HG03175 (cell line): ENCODE results near the gene RCC1.
A peak's percentile ranks its signal among the peaks of the same experiment; 100 is the strongest.
"Not testable (repeated sequence)": the region's sequence is repeated elsewhere in the genome, so short reads cannot be mapped to it uniquely, and the experiment has no call there.

Experiments
- ATAC-seq: cut with Tn5 transposase; IDR thresholded peaks from one replicate; pipeline ENCODE4 v1.9.1; 2021; ENCODE audit warnings: mild to moderate bottlenecking, moderate library complexity; ENCODE audit not compliant: unreplicated experiment

Gene RCC1

GRCh38 chr1:28540651-28541050 lies 34.8 kb downstream of the RCC1 start:
- ATAC-seq, result no peak

- not testable (repeated sequence) for ATAC-seq
Observed at GRCh38 chr1:28541414-28542015, 35.7 kb downstream of the RCC1 start.

- no peak for ATAC-seq
Observed at GRCh38 chr1:28545246-28545628, 39.4 kb downstream of the RCC1 start.

DNA sequence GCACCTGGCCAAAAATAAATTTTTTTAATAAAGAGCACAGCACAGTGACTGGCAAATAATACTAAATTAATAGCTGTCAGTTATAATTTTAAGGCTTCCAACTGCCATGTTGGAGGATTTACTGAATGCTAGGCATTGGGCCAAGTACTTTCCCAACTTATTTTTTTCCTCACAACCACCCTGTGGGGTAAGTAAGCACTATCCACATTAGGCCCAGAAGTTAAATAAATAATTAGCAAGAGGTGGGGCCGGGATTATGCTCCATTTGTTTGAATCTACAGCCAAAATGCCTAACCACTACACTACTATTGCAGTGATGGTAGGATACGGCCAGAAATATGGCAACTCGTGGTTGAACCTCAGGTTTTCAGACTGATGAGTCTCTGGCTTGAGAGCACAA lies 42.5 kb downstream of the RCC1 start:
- ATAC-seq, result no peak

GRCh38 chr1:28551381-28551780 lies 45.5 kb downstream of the RCC1 start:
- ATAC-seq, result no peak

DNA sequence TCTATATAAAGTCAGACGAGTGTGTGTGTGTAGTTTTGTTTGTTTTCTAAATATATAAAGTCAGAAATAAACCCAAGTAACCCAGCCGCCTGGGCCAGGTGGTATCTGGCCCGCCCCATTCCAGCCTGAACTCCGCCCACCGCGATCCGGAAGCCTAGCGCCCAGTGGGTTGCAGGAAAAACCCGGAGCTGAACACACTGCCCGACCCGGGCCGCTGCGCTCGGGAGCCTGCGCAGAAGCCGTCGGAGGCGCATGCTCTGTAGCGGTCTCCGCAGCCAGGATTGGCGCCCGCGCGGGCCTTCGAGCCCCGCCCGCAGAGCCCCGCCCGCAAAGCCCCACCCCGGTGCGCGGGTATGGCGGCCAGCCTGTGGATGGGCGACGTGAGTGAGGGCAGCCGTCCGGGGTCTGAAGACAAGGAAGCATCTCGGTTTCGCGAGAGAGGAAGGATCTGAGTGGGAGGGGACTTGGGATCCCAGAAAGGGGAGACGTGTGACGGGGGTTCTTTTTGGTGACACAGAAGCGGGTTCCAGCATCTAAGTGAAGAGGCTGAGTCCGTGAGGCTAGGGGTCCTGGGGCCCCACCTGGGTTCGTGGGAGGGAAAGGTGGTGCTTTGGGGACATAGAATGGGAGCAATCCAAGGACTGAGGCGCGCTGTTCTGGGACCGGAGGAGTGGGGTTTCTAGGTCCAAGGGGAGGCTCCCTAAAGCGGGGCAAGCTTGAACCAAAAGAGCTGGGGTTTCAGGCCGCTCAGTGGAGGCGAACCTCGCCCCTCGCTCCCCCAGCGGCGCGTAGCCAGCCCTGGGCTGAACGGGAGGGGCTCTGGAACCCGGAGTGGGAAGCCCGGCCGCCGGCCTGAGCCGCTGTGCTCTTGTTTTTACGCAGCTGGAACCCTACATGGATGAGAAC lies 47.2 kb downstream of the RCC1 start, which contains the start of gene TRNAU1AP:
TRNAU1AP (plus strand) TSS at position 328 of the 906 bp plus-strand sequence; CDS start at position 354, 26 bp downstream.
- ATAC-seq, result peak; percentile 90

DNA sequence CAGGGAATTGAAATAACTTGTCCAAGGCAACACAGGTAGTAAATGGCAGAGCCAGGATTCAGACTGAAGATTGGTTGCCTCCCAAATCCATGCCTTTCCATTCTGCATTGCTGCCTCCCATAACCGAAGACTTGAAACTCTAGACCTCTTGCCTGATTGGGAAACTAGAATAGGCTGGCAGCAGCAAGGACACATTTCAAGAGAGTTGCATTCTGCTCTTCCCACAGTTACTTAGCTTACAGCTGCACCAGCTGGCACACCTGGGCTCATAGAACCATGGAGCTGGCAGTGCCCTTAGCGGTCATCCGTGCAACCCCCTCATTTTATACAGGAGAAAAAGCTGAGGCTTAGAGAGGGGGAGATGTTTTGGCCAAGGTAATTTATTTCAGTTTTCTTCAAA lies 55.0 kb downstream of the RCC1 start:
- no peak for ATAC-seq

- ATAC-seq, result no peak
Observed at GRCh38 chr1:28564310-28564709, 58.5 kb downstream of the RCC1 start.

GRCh38 chr1:28565040-28565439 lies 59.2 kb downstream of the RCC1 start:
- ATAC-seq, result no peak

- no peak for ATAC-seq
Observed at GRCh38 chr1:28565726-28566125, 59.9 kb downstream of the RCC1 start.

GRCh38 chr1:28566931-28567330 lies 61.1 kb downstream of the RCC1 start:
- ATAC-seq, result no peak

GRCh38 chr1:28571911-28572310 lies 66.1 kb downstream of the RCC1 start:
- ATAC-seq, result no peak

GRCh38 chr1:28572891-28573290 lies 67.0 kb downstream of the RCC1 start:
- ATAC-seq, result not testable (repeated sequence)

GRCh38 chr1:28573564-28573963 lies 67.7 kb downstream of the RCC1 start:
- no peak for ATAC-seq

- no peak for ATAC-seq
Observed at GRCh38 chr1:28577052-28577678, 71.3 kb downstream of the RCC1 start.

- ATAC-seq, result no peak
Observed at GRCh38 chr1:28577738-28578536, 72.1 kb downstream of the RCC1 start.

- ATAC-seq, result no peak
Observed at GRCh38 chr1:28578696-28579218, 72.9 kb downstream of the RCC1 start.

GRCh38 chr1:28579401-28579800 lies 73.6 kb downstream of the RCC1 start:
- no peak for ATAC-seq

DNA sequence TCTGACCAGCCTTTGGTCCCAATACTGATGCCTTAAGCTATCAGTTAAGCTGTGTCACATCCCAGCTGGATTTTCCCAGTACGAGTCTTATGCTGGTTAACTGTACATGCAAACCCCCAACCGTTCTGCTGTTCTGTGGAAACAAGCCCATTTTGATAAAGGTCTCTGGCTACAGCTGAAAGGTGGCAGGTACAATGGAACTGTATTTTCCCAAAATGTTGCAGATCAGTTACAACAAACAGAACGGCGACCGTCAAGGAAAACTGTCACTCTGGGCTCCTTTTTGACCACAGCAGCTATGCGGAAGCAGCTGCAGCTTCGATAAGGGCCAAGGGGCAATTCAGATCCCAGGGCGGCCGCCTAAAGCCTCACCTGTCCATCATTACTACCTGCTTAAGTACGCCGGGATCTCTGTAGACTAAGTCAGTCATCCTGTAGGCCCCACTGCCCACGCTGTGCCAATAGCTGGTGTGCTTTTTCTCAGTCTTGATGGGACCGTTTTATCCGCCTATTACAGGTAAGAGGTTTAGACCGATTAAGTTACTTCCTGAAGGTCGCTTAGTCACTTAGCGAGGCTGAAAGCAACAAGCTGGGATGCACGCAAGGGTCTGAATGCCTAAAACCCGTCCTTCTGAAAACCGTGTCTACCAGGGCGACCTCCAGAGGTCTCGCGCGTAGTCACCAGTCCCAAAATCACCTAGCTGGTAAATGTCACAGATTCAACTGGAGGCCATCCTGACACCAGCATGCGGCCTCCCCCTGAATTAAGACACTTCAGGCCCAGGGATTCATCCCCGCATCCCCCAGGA lies 75.1 kb downstream of the RCC1 start:
- peak; percentile 8 for ATAC-seq
